ENCODE measurements around the gene WDR1.

The WDR1 gene

GRCh38 chr4:10045481-10045880 is 71.1 kb downstream of the WDR1 start:
- no peak for DNase-seq (ENCODE audit: low read depth in 2 of 2)

- DNase-seq (ENCODE audit: low read depth in 2 of 2) = no peak
These were observed 75.6 kb downstream of the WDR1 start for GRCh38 chr4:10041036-10041435.

- no peak for DNase-seq (ENCODE audit: low read depth in 2 of 2)
These were observed 76.3 kb downstream of the WDR1 start for GRCh38 chr4:10040049-10040892.

GRCh38 chr4:10036807-10037342 is 79.7 kb downstream of the WDR1 start:
- DNase-seq (ENCODE audit: low read depth in 2 of 2) = no peak

GRCh38 chr4:10035130-10035529 is 81.5 kb downstream of the WDR1 start:
- DNase-seq (ENCODE audit: low read depth in 2 of 2) = no peak

- no peak for DNase-seq (ENCODE audit: low read depth in 2 of 2)
These were observed 81.9 kb downstream of the WDR1 start for GRCh38 chr4:10034612-10035104.

- no peak for DNase-seq (ENCODE audit: low read depth in 2 of 2)
These were observed 82.5 kb downstream of the WDR1 start for GRCh38 chr4:10034136-10034535.

- DNase-seq (ENCODE audit: low read depth in 2 of 2) = no peak
These were observed 83.3 kb downstream of the WDR1 start for GRCh38 chr4:10033191-10033881.

GRCh38 chr4:10032625-10033024 is 84.0 kb downstream of the WDR1 start:
- no peak for DNase-seq (ENCODE audit: low read depth in 2 of 2)

GRCh38 chr4:10031668-10032590 is 84.7 kb downstream of the WDR1 start:
- DNase-seq (ENCODE audit: low read depth in 2 of 2) = no peak

GRCh38 chr4:10030972-10031667 is 85.5 kb downstream of the WDR1 start:
- DNase-seq (ENCODE audit: low read depth in 2 of 2) = no peak

- no peak for DNase-seq (ENCODE audit: low read depth in 2 of 2)
These were observed 87.2 kb downstream of the WDR1 start for GRCh38 chr4:10029403-10029802.

- no peak for DNase-seq (ENCODE audit: low read depth in 2 of 2)
These were observed 87.7 kb downstream of the WDR1 start for GRCh38 chr4:10028910-10029309.

- DNase-seq (ENCODE audit: low read depth in 2 of 2) = no peak
These were observed 90.1 kb downstream of the WDR1 start for GRCh38 chr4:10026485-10026884.

- no peak for DNase-seq (ENCODE audit: low read depth in 2 of 2)
These were observed 91.3 kb downstream of the WDR1 start for GRCh38 chr4:10025230-10025806.

All from stimulated activated CD4-positive, alpha-beta T cell treated with anti-CD3 and anti-CD28 coated beads, Interleukin-12 subunit alpha, Interleukin-12 subunit beta, amount 100 ng/mL, for 24 hours (primary cell).